ENCODE results near the gene RASIP1. TPM values are rescaled to one million over a fixed set of nuclear protein-coding genes. Genes with fewer than 3 reads are reported as not detected.

RASIP1 gene
- total and polyA plus RNA-seq, 2 donors (not counting 1 experiment from before 2014, with no cell fraction given): 0.20 TPM; not detected in 1

- 65% methylated on average over 23 of the region's 26 CpGs for WGBS (ENCODE audit: insufficient coverage)
- Histone ChIP-seq H3K27me3 (replicated peaks in 1 of 4; ENCODE audit: control extremely low read depth in 1 of 4, control insufficient read depth in 3 of 4, insufficient read depth in 4 of 4, low read length in 3 of 4) (no peaks in the 10 kb centered on the region), H2AFZ (ENCODE audit: insufficient read depth, low read depth, low read length, poor library complexity, severe bottlenecking) (peak overlapping the region; percentile 96), H3K27ac (ENCODE audit: low read length in 2 of 2) (peak overlapping the region; percentile 67 to 76), H4K20me1 (ENCODE audit: control insufficient read depth, insufficient read depth, low read length, poor library complexity, severe bottlenecking) (no peaks in the 10 kb centered on the region), H3K4me2 (replicated peaks; ENCODE audit: low read depth, low read length, poor library complexity, severe bottlenecking) (peak overlapping the region; percentile 97), H3K4me3 (ENCODE audit: control extremely low read depth in 1 of 5, extremely low read depth in 1 of 5, insufficient read depth in 1 of 5, low read depth in 2 of 5, low read length in 4 of 5) (peak overlapping the region; percentile 39 to 86 (median 67)), H3K9me3 (ENCODE audit: control extremely low read depth in 1 of 3, control insufficient read depth in 2 of 3, insufficient read depth in 1 of 3, low read length in 2 of 3) (no peaks in the 10 kb centered on the region), H3K36me3 (replicated peaks in 1 of 2; ENCODE audit: control extremely low read depth in 1 of 2, control insufficient read depth in 1 of 2, extremely low read depth in 1 of 2, insufficient read depth in 2 of 2, low read length in 1 of 2) (no peaks in the 10 kb centered on the region), H3K4me1 (ENCODE audit: control insufficient read depth in 2 of 2, insufficient read depth in 2 of 2, low read length in 2 of 2) (peaks cover 14 to 22% of the 10 kb centered on the region in 2 donors), H3K9ac (ENCODE audit: low read length) (peak overlapping the region; percentile 86), H3K79me2 (ENCODE audit: control insufficient read depth, insufficient read depth, low read length) (peaks cover 5% of the 10 kb centered on the region)
- CTCF ChIA-PET: interaction anchor here (1.5 to 1.6 kb wide), 3 partner anchors 11 to 24 kb away, joined by 3 to 5 read pairs (median 3); no protein-coding TSS in a partner anchor
- Mint-ChIP-seq H3K27ac (peak overlapping the region; percentile 82), H3K9me3 (ENCODE audit: insufficient read depth) (no peaks in the 10 kb centered on the region), H3K4me1 (peaks cover 21% of the 10 kb centered on the region), H3K27me3 (no peaks in the 10 kb centered on the region), H3K4me3 (peak overlapping the region; percentile 89)
- intact Hi-C loops (cut with micrococcal nuclease): loop anchor here (1.0 kb wide), 7 partner anchors 23 to 185 kb away; partner anchors contain the start of genes CA11, NUCB1, RPL18 and SPHK2
- POLR2A ChIA-PET: no interaction called here
- no peak for TF ChIP-seq EZH2 (IDR thresholded peaks at IDR 0.05; ENCODE audit: borderline replicate concordance, insufficient read depth, low read depth, low read length, poor library complexity, severe bottlenecking)
- DNase-seq (no peak), ATAC-seq (ENCODE audit: low read depth) (no peak)
Measured at GRCh38 chr19:48714759-48715675, 25.4 kb downstream of the RASIP1 start.

- Histone ChIP-seq H3K4me2 (replicated peaks; ENCODE audit: low read depth, low read length, poor library complexity, severe bottlenecking) (peak overlapping the region; percentile 97), H3K27ac (ENCODE audit: low read length in 2 of 2) (peak overlapping the region; percentile 67 to 76), H3K9ac (ENCODE audit: low read length) (peak overlapping the region; percentile 86), H3K4me1 (ENCODE audit: control insufficient read depth in 2 of 2, insufficient read depth in 2 of 2, low read length in 2 of 2) (peaks cover 14 to 22% of the 10 kb centered on the region in 2 donors), H3K79me2 (ENCODE audit: control insufficient read depth, insufficient read depth, low read length) (peaks cover 5% of the 10 kb centered on the region), H4K20me1 (ENCODE audit: control insufficient read depth, insufficient read depth, low read length, poor library complexity, severe bottlenecking) (no peaks in the 10 kb centered on the region), H3K4me3 (ENCODE audit: control extremely low read depth in 1 of 5, extremely low read depth in 1 of 5, insufficient read depth in 1 of 5, low read depth in 2 of 5, low read length in 4 of 5) (peak overlapping the region; percentile 39 to 86 (median 74)), H3K9me3 (ENCODE audit: control extremely low read depth in 1 of 3, control insufficient read depth in 2 of 3, insufficient read depth in 1 of 3, low read length in 2 of 3) (no peaks in the 10 kb centered on the region), H2AFZ (ENCODE audit: insufficient read depth, low read depth, low read length, poor library complexity, severe bottlenecking) (peak overlapping the region; percentile 96), H3K27me3 (replicated peaks in 1 of 4; ENCODE audit: control extremely low read depth in 1 of 4, control insufficient read depth in 3 of 4, insufficient read depth in 4 of 4, low read length in 3 of 4) (no peaks in the 10 kb centered on the region), H3K36me3 (replicated peaks in 1 of 2; ENCODE audit: control extremely low read depth in 1 of 2, control insufficient read depth in 1 of 2, extremely low read depth in 1 of 2, insufficient read depth in 2 of 2, low read length in 1 of 2) (no peaks in the 10 kb centered on the region)
- TF ChIP-seq CTCF (IDR thresholded peaks at IDR 0.05) (no peak), EZH2 (IDR thresholded peaks at IDR 0.05; ENCODE audit: borderline replicate concordance, insufficient read depth, low read depth, low read length, poor library complexity, severe bottlenecking) (no peak)
- ChIA-PET POLR2A (interaction anchor here (0.6 kb wide), 1 partner anchor 66 kb away, joined by 5 read pairs; no protein-coding TSS in a partner anchor), CTCF (interaction anchor here (1.5 to 1.6 kb wide), 2 partner anchors 19 to 25 kb away, joined by 3 to 5 read pairs; no protein-coding TSS in a partner anchor)
- peak; percentile 99 for DNase-seq
- Mint-ChIP-seq H3K4me1 (peaks cover 21% of the 10 kb centered on the region), H3K9me3 (ENCODE audit: insufficient read depth) (no peaks in the 10 kb centered on the region), H3K27ac (peak overlapping the region; percentile 82), H3K27me3 (no peaks in the 10 kb centered on the region), H3K4me3 (peak overlapping the region; percentile 89)
- WGBS (ENCODE audit: insufficient coverage): under 1% methylated on average over 67 of the region's 67 CpGs
- intact Hi-C loops (cut with micrococcal nuclease): loop anchor here (1.0 kb wide), 7 partner anchors 24 to 186 kb away; partner anchors contain the start of genes CA11, NUCB1, RPL18 and SPHK2
- ATAC-seq (ENCODE audit: low read depth): peak; percentile 90
Measured at GRCh38 chr19:48713864-48714755, 26.3 kb downstream of the RASIP1 start.
